HG03469 (cell line): ENCODE measurements around the gene TSKU.
"Not testable (repeated sequence)": the region's sequence is repeated elsewhere in the genome, so short reads cannot be mapped to it uniquely, and the experiment has no call there.

ENCODE experiments used
- ATAC-seq: cut with Tn5 transposase; IDR thresholded peaks from one replicate; pipeline ENCODE4 v1.9.1; 2021; ENCODE audit warnings: mild to moderate bottlenecking, moderate library complexity, moderate number of reproducible peaks; ENCODE audit not compliant: unreplicated experiment

The TSKU gene, protein sequence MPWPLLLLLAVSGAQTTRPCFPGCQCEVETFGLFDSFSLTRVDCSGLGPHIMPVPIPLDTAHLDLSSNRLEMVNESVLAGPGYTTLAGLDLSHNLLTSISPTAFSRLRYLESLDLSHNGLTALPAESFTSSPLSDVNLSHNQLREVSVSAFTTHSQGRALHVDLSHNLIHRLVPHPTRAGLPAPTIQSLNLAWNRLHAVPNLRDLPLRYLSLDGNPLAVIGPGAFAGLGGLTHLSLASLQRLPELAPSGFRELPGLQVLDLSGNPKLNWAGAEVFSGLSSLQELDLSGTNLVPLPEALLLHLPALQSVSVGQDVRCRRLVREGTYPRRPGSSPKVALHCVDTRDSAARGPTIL

DNA sequence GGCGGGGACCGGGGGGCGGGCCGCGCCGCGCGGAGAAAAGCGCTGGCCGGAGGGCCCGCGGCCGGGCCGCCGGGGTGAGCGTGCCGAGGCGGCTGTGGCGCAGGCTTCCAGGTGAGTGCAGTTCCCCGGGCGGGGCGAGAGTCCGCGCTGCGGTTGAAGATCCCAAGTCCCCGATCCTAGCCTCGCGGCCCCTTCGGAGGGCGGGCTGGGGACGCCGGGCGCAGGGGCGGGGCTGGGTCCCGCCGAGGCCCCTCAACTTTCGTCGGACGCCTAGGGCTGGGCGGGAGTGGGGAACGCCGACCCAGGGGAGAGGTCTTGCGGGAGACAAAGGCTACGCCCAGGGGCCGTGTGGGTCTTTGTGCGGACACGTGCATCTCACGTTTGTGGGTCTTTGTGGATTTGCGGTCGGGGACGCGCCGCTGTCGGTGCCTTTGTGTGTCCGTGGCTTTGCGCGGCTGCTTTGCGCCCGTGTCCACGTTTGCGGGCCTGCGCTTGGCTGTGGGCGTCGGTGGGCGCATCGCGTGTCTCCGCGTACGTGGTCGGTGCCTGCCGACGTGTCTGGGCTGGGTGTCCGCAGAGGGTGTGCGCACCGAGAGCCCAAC lies at the start of gene TSKU:
Gene TSKU, plus strand, starts transcription at position 63 of the 602 bp plus-strand sequence. CDS start 12,261 bp downstream, outside the sequence.
- ATAC-seq, result no peak

DNA sequence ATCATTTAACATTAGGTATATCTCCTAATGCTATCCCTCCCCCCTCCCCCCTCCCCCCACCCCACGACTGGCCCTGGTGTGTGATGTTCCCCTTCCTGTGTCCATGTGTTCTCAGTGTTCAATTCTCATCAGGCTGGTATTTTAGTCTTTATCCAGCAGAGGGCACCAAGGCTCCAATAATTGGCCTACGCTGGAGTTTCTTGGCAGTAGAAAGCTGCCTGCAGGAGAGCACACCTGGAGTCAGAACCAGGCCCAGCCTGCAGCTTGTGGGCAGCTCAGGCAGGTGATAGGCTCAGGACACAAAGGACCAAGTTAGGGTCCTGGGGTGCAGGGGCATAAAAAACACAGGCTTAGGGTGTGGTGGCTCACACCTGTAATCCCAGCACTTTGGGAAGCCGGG lies 49.2 kb upstream of the TSKU start:
- not testable (repeated sequence) for ATAC-seq

DNA sequence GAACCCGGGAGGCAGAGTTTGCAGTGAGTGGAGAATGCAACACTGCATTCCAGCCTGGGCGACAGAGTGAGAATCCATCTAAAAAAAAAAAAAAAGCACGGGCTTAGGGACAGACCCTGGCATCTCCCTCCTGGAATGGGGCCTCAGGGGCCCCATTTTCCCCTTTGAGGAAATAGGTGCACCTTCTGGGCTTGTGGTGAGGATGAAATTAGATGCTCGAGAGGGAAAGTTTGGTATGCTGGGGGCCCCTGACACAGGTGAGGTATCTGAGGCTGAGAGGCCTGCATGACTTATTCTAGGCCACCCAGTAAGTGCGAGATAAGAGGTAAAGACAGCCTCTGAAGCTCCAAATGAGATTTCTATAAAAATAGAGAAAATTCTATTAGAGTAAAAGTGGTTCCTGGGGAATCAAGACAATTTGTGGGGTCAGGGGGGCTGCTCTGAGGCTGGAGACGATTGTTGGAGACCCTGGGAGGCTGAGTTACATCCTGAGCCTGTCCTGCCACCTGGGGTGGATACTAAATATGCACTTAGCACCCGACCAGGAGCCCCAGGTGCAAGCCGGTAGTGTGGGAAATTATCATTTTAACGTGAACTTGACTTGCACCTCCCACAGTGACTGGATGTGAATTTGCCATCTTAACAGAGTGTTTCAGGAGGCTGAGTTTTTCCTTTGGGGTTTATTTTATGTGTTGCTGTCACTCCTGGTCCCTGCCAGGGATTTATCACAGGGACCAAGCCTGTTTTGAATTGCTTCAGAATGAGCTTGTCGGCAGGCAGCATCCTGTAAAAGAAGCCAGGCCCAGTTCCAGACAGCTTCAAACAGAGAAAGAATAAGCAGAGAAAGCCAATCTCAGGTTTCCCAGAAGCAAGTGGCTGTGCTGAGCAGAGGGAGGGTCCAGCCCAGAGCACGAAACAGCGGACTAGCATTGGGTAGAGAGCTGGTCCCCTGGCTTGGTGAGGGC lies 48.4 kb upstream of the TSKU start:
- ATAC-seq, result no peak

DNA sequence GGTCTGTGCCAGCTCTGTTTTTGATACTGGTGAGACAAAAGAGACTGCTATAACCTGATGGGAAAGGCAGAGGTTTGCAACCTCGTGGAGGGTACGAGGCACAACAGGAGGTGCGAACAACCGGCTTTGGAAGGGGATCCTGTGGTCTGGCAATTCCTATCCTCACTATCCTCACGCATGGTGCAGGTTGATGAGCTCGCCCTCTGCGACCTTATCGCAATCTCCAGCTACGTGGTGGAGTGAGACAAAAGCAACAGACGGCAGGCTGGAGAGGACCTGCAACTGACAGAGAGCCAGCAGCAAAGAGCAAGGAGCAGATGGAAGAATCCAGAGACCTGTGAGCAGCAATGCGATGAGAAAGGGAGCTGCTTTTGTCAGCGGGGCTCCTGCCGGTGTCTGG lies 47.3 kb upstream of the TSKU start:
- no peak for ATAC-seq

DNA sequence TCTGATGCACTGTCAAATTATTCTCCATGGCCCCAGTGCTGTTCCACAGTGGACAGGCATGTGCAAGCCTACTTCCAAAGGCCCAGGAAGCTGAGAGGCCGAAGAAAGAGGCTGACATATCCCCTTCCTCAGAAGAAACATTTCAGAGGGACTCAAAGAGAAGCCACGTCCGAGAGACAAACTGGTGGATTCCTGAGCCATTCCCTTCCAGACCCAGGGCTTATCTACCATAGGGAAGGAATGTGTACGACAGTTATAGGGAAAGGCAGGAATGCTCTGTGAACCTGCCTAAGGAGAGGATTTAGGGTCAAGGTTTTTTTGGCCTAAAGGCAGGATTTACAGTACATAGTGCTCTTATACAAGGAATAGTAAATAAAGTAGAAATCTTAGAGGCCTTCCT lies 46.9 kb upstream of the TSKU start:
- no peak for ATAC-seq

DNA sequence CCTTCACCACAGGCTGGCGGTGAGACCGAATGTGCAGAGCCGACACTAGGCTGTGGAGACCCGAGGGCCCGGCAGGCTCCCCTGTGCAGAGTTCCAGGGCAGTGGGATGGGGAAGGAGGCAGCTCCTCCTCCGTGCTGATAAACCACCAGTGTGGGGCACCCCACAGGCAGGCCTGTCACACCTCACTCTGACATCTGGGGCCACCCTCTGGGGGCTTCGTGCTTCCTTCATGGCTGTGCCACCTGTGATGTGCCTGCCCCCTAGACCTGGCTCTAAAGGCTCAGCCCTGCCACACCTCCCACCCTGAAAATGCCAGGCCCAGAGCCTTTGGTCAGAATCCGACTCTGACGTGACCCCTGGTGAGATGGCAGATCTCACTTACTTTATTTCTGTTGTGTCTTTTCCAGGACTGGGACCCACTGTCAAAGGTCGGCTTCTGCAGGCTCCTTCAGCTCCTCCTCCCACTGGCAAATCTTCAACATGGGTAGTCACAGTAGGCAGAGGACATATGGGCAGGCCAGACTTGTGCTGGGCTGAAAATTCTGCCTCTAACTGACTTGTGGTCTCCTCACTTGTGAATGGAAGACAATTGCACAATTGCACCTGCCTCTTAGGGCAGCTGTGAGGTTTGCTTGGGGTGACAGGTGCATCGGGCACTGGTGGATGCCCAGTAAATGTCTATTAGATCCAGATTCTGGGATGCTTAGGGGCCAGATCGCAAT lies 46.2 kb upstream of the TSKU start:
- ATAC-seq, result no peak

DNA sequence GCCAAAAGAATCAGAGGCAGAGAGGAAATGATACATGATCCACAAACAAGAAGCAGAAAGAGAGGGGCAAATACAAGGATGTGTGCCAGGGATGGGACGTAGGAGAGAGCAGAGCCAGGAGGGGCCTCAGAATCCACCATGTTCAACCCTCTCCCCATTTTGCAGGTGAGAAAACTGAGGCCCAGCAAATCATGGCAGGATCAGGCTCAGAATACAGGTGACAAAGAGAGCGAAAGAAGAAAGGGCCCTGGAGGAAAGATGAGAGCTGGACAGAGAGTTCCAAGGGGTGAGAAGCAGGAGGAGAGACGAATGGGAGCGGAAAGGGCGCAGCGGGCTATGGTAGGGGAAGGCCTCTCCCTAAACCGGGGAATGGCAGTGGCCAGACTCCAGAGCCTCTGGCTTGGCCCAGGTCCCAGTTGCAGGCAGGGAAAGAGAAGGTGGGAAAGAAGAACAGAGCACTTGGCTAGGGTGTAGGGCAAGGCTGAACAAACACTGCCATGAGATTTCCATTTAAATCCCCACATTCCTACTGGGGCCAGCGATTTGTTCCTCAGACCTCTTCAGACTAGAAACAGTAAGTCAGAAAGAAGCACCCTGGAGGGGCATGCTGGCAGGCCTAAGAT lies 44.4 kb upstream of the TSKU start:
- ATAC-seq, result no peak

DNA sequence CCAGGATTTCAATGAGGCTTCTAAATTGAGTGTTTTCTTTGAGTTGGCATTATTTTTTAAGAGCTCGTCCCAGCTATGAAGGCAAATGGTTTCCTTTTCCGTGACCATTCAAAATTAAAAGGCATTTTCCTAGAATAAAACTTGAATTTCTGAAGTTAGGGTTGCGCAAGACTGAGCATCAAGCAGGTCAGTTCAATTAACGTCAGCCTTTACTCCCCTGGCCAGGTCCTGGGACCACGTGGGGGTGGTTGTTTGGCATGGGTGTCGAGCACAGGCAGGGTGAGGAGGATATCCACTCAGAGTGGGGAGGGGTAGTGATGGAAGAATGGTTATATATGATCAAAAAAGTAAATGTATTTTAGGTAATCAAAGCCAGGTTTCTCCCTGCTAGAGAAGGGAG lies 43.4 kb upstream of the TSKU start:
- ATAC-seq, result no peak

DNA sequence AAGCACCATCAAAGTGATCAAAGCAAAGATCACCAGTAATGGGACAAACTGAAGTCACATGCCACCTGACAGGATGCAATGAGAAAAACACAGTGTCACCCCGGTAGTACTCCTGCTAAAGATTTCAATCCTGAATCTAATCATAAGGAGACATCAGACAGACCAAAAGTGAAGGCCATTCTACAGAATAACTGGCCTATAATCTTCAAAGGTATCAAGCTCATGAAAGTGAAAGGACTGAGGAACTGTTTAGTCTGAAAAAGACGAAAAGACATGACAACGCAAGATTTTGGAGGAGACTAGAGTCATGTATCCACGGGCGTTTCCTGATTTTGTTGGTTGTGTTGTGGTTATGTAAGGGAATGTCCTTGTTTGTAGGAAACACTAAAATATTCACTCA lies 42.4 kb upstream of the TSKU start:
- no peak for ATAC-seq

DNA sequence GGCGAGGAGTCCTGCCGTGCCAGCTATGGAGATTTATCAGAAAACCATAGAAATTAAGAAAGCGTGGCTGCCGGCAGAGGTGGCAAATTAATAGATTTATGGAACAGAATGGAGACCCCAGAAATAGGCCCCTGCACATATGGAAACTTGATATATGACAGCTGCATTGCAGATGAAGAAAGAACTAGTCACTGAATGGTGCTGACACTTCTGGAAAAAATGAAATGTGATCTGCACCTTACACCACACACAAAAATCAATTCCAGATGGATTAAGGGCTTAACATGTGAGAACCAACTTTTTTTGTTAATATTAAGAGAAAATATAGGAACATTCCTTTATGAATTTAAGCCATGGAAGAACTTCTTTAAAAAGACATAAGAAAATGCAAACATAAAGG lies 40.3 kb upstream of the TSKU start:
- no peak for ATAC-seq

DNA sequence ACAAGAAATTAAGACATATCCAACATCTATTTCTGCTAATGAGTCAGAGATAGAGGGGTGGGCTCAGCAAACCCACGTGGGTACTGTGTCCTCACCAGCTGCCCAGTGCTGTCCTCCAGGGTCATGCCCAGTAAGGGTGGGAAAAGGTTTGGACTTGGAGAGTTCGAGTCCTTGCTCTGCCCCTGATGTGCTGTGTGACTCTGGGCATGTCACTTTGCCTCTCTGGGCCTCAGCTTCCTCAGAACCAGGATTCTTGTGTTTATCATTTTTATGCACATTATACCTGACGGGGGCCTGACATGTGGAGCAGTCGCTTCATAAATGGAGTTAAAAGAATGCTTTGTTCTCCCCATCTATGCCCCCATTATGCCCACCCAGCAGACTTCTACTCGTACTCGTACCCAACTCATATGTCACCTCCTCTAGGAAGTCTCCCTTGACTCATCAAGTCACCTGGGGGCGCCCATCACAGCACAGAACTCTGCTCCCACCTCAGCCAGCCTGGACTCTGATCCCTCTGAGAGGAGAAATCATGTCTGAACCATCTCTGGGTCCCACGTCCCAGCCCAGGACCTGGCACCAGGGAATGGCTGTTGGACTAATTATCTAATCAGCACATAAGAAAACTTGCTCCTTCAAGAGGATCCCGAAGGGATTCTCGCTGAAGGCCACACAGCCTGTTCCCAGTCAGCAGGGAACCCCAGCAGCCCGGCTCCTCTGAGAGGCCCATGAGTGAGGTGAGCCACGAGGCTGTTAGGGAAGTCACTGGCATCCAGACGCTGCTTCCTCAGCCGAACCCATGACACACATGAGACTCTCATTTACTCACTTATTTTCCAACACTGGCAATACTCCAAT lies 38.7 kb upstream of the TSKU start:
- no peak for ATAC-seq

DNA sequence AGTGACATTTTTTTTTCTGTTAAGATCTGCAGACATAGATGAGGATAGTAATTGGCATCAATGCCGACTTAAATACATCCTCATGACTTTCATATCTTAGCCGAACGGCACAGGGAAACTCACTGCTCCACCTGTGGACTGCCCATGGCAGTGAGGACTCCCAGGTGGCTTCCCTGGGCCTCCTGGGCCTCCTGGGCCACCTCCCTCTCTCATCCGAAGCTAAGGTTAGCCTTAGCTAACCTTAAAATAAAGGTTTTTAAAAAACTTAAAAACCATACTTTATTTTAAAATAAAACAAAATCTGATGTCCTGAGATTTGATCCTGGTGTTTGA lies 38.1 kb upstream of the TSKU start:
- no peak for ATAC-seq

DNA sequence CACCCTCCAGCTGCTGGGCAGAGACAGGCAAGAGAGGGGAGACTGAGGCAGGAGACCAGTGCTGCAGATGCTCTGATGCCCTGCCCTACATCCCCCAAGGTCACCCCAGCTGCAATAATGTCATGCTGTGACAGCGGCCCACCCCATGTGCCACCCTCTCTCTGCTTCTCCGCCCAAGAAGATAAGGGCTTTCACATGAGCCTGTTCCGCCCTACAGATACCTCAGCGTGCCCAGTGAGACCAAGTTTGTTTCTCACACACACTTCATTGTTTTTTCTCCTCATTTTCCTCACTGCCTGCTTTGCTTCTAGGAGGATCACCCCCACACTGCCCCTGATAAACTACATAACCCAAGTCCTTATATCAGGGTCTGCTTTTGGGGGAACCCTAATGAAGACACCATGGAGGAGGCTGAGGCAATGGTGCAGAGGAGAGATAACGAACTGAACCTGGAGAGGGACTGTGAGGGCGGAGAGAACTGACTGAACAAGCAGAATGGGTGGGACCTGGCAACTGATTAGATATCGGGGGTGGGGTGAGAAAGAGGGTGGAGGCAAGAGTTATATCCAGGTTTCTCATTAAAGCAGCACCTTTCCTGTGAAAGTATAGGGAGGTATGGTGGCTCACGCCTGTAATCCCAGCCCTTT lies 37.5 kb upstream of the TSKU start:
- no peak for ATAC-seq

DNA sequence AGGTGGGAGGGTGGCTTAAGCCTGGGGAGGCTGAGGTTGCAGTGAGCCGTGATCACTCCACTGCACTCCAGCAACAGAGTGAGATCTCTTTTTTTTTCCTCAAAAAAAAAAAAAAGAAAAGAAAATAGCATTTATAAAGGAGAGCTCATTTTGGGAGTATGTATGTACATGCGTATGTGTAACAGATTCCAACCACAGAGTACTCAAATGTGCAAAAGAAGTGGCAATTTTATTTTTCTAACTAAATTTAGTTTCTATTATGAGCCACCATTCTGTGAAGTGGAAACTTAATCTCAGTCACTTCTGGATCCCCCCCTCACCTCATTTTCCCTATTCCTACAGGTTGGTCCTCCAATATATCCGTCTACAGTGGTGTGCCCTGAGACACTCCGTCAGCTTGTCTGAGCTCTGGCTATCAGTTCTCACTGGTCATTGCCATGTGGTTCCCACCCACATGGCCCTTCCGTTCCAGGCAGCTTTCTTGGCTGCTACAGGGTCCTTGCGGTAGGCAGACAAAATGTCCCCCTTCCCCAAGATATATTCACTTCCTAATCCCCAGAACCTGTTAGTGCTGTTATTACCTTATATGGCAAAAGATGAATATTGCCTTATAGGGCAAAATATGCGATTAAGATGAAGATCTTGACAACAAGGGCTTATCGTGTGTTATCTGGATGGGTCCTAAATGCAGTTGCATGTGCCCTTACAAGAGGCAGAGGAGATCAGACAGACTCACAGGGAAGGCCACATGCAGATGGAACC lies 35.8 kb upstream of the TSKU start:
- ATAC-seq, result no peak

DNA sequence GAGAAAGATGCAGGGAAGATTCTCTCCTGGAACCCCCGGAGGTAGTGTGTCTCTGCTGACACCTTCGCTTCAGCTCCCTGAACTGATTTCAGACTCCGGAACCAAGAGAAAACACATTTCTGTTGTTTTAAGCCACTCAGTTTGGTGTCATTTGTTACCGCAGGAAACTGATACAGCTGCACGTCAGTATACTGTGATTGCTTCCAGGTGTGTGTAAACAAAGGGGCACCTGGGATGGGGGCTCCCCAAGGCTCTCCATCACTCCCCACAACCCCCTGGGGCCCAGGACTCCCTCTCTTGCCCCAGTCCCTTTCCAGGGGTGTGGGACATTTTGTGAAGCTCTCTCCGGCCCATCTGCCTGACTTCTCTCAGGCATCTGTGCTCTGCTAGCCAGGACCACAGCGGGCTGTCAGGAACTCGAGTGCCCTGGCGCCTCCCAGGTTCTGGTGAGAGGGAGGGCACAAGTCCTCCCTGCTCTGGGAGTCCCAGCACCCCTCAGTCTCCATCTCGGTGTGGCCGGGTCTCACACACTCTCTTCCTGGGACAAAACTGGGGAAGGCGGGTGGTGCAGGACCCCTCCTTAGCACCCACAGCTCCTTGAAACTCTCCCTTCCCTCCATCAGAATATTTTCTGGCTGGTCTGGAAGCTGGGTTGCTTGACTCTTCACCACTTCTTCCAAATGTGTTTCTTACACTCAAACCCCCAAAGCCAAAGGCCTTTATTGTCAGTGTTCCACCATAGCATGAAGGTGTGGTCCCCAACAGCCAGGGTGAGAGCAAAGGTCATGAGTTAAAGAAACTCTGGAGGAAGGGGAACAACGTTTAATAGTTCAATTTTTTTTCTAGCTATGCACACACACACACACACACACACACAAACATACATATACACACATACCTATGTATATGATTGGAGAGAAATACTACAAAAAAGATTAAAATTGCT lies 35.0 kb upstream of the TSKU start:
- ATAC-seq, result no peak

DNA sequence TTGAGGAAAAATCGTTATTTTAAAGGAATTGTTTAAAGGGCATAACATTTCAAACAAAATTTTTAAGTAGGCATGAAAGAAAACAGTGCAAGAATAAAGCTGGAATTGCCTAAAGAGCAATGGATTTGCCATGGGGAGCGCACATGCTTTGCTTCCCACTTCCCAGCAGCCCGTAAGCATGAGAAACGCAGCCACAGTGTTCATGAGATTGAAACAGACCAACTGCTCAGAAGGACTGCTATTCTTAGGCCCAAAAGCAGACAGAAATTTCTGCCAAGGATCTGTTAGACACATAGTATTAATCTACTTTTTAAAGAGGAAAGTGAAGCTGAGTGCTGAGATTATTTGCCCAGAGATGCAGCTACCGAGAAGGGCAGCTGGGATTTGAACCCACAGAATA lies 34.2 kb upstream of the TSKU start:
- no peak for ATAC-seq

DNA sequence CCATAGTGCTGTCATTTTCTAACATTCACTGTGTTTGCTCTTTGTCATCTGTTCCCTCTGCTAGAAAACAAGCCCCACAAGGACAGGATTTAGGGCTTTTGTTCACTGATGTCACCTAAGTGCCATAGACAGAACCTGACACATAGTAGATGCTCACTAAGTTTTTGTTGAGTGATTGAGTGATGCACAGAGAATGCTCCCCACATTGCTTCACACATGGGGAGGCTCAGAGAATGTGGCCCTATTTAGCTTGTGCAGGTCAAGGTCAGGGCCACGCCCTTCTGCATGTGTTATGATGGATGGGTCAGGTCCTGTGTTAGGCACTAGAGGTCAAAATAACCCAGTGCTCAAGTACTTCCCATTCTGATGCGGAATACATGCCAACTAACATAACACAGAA lies 33.1 kb upstream of the TSKU start:
- no peak for ATAC-seq
